Activated CD4-positive, alpha-beta T cell treated with anti-CD3 and anti-CD28 coated beads, Interleukin-2, amount 10 ng/mL, durations not matched to agents 7 days and 5 days (primary cell): ENCODE data around the gene NANP. TPM values are rescaled to one million over a fixed set of nuclear protein-coding genes. Genes with fewer than 3 reads are reported as not detected.

Source experiments
- CTCF ChIA-PET: fragments of 350-600 bp; sonication (Branson Sonifier 250); formaldehyde crosslinking; loops from one replicate; lab custom pipeline; 2021; ENCODE audit warnings: antibody characterized with exemption; lab: Charles Lee
- POLR2A ChIA-PET: fragments of 350-600 bp; sonication (Branson Sonifier 250); formaldehyde crosslinking; loops from one replicate; lab custom pipeline; 2021; ENCODE audit warnings: antibody characterized with exemption; lab: Charles Lee
- DNase-seq: peaks from one replicate; pipeline ENCODE4 v3.0.0-alpha.2; 2020
- H3K27ac Mint-ChIP-seq: one replicate; pipeline ENCODE4 v1.8.0; 2021; ENCODE audit warnings: mild to moderate bottlenecking, moderate library complexity, mixed read lengths
- H3K27me3 Mint-ChIP-seq: one replicate; pipeline ENCODE4 v1.8.0; 2021; ENCODE audit warnings: mixed read lengths
- H3K36me3 Mint-ChIP-seq: one replicate; pipeline ENCODE4 v1.8.0; 2021; ENCODE audit warnings: low read depth, mixed read lengths
- H3K4me1 Mint-ChIP-seq: one replicate; pipeline ENCODE4 v1.8.0; 2021; ENCODE audit warnings: mixed read lengths
- H3K4me3 Mint-ChIP-seq: one replicate; pipeline ENCODE4 v1.8.0; 2021; ENCODE audit warnings: mild to moderate bottlenecking, moderate library complexity, mixed read lengths
- H3K9me3 Mint-ChIP-seq: one replicate; pipeline ENCODE4 v1.8.0; 2021; ENCODE audit warnings: mixed read lengths
- total RNA-seq, 2 experiments: library from RNA; stranded (reverse); gene quantifications; one replicate each; pipeline ENCODE4 v1.2.3, GENCODE V29; 2021

Gene NANP
- total RNA-seq, 2 experiments from 2014 or later = 4.7 to 5.8 TPM

GRCh38 chr20:25576783-25577530, 46.9 kb downstream of the NANP start:
- POLR2A ChIA-PET = no interaction called here
- H3K4me3 Mint-ChIP-seq = no peak overlapping the region
- CTCF ChIA-PET = interaction anchor here (0.9 kb wide), 1 partner anchor 30 kb away, joined by 3 read pairs; no protein-coding TSS in a partner anchor
- H3K9me3 Mint-ChIP-seq = no peaks in the 10 kb centered on the region
- H3K27me3 Mint-ChIP-seq = no peaks in the 10 kb centered on the region
- H3K36me3 Mint-ChIP-seq = no peaks in the 10 kb centered on the region
- H3K27ac Mint-ChIP-seq = no peak overlapping the region
- no peaks in the 10 kb centered on the region for H3K4me1 Mint-ChIP-seq
- DNase-seq = no peak

DNA sequence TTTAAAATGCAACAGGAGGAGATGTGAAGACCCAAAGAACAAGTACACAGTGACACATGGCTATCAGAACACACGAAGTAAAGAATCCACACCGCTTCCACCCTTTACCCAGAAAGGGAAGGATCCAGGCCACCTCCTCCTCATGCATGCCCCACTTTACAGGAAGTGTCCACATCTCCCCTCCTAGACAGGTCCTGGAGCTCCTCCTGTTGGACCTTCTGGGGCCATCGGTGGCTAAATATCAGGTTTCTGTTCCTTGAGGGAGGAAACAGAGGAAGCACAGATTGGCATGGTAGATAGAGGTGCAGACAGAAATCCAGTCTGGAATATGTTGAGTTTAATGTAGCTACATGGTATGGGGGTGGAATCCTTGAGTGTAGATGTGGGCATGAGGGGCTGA, 49.4 kb downstream of the NANP start:
- DNase-seq = no peak
- H3K27me3 Mint-ChIP-seq = no peaks in the 10 kb centered on the region
- H3K9me3 Mint-ChIP-seq = no peaks in the 10 kb centered on the region
- ChIA-PET POLR2A (no interaction called here), CTCF (interaction anchor here (0.6 to 1.1 kb wide), 2 partner anchors 15 to 40 kb away, joined by 3 read pairs; no protein-coding TSS in a partner anchor)
- H3K27ac Mint-ChIP-seq = no peak overlapping the region
- no peaks in the 10 kb centered on the region for H3K4me1 Mint-ChIP-seq
- no peak overlapping the region for H3K4me3 Mint-ChIP-seq
- H3K36me3 Mint-ChIP-seq = no peaks in the 10 kb centered on the region

DNA sequence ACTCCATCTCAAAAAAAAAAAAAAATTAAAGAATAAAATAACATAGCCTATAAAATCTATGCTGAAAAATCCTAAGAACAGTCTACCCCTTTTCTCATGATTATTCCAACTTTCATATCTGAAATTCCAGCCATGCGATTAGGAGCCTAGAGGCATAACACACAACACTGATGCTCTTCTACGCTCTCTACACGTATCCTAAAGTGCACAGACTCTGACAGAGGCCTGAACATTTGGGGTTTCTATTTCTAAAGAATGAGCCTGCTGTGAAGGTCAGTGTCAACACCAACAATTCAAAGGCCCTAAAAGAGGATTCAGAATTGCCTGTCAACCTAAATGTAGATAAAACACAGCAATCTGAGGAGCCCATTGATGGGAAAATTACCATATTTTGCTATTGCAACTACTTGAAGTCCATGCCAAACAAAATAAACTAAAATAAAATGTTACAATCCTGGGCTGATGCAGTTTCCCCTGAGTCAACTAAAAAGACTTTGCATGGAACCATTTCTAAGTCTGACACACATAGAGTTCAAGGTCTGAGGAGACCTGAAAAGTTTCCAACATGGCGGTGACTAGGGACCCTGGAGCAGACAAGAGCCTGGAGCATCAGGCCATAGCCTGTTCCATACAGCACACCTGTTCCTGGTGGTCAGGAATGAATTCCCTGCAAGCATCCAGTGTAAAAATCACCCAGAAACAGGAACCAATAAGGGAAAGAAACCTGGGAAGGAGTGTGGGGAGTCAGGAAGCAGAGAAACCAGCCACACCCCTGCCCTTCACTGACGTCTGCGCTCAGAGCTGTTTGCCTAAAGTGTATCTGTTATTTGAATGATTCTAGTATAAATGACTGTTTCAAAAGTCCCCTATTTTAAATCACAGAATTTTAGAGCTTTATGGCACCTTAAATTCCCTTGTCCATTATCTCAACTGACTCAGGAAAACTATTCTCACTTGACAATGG, 50.2 kb downstream of the NANP start:
- H3K36me3 Mint-ChIP-seq = no peaks in the 10 kb centered on the region
- POLR2A ChIA-PET = no interaction called here
- H3K27me3 Mint-ChIP-seq = no peaks in the 10 kb centered on the region
- no peak overlapping the region for H3K27ac Mint-ChIP-seq
- CTCF ChIA-PET = interaction anchor here (0.6 to 1.1 kb wide), 3 partner anchors 16 to 594 kb away, joined by 3 read pairs; no protein-coding TSS in a partner anchor
- no peaks in the 10 kb centered on the region for H3K9me3 Mint-ChIP-seq
- no peak overlapping the region for H3K4me3 Mint-ChIP-seq
- H3K4me1 Mint-ChIP-seq = no peaks in the 10 kb centered on the region
- DNase-seq = no peak

DNA sequence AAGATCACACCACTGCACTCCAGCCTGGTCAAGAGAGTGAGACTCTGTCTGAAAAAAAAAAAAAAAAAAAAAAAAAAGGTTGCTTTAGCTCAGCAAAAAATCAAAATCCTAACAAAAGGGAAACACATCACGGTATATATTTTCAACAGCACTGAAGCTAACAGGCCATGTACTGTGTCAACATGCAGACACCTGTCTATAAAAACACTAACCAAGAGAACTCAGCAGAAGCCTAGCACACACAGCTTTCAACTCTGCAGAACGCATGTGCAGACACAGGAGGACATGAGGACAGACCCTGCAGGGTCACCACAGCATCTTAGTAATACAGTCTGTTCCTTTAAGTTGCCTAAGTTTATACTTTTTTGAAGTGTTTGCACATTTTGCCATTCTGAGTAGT, 52.0 kb downstream of the NANP start:
- Mint-ChIP-seq H3K4me3 (no peak overlapping the region), H3K4me1 (peaks cover 4% of the 10 kb centered on the region), H3K36me3 (no peaks in the 10 kb centered on the region), H3K27me3 (no peaks in the 10 kb centered on the region), H3K9me3 (no peaks in the 10 kb centered on the region), H3K27ac (no peak overlapping the region)
- ChIA-PET CTCF (no interaction called here), POLR2A (no interaction called here)
- DNase-seq = no peak

GRCh38 chr20:25571240-25571639, 52.6 kb downstream of the NANP start:
- Mint-ChIP-seq H3K27ac (no peak overlapping the region), H3K4me1 (peaks cover 7% of the 10 kb centered on the region), H3K4me3 (no peak overlapping the region), H3K9me3 (no peaks in the 10 kb centered on the region), H3K36me3 (no peaks in the 10 kb centered on the region), H3K27me3 (no peaks in the 10 kb centered on the region)
- ChIA-PET CTCF (no interaction called here), POLR2A (no interaction called here)
- DNase-seq = no peak

GRCh38 chr20:25570148-25570530, 53.7 kb downstream of the NANP start:
- no peak for DNase-seq
- peaks cover 3% of the 10 kb centered on the region for H3K36me3 Mint-ChIP-seq
- ChIA-PET CTCF (no interaction called here), POLR2A (no interaction called here)
- peaks cover 7% of the 10 kb centered on the region for H3K4me1 Mint-ChIP-seq
- H3K27ac Mint-ChIP-seq = no peak overlapping the region
- H3K27me3 Mint-ChIP-seq = no peaks in the 10 kb centered on the region
- H3K4me3 Mint-ChIP-seq = no peak overlapping the region
- no peaks in the 10 kb centered on the region for H3K9me3 Mint-ChIP-seq

GRCh38 chr20:25567286-25567685, 56.5 kb downstream of the NANP start:
- no peak overlapping the region for H3K4me3 Mint-ChIP-seq
- ChIA-PET POLR2A (no interaction called here), CTCF (no interaction called here)
- H3K4me1 Mint-ChIP-seq = peaks cover 7% of the 10 kb centered on the region
- no peak for DNase-seq
- peaks cover 6% of the 10 kb centered on the region for H3K36me3 Mint-ChIP-seq
- H3K9me3 Mint-ChIP-seq = peaks cover 5% of the 10 kb centered on the region
- no peak overlapping the region for H3K27ac Mint-ChIP-seq
- no peaks in the 10 kb centered on the region for H3K27me3 Mint-ChIP-seq

GRCh38 chr20:25566821-25567220, 57.0 kb downstream of the NANP start:
- ChIA-PET POLR2A (no interaction called here), CTCF (no interaction called here)
- Mint-ChIP-seq H3K4me1 (peaks cover 7% of the 10 kb centered on the region), H3K9me3 (peaks cover 5% of the 10 kb centered on the region), H3K36me3 (peaks cover 6% of the 10 kb centered on the region), H3K4me3 (no peak overlapping the region), H3K27ac (no peak overlapping the region), H3K27me3 (no peaks in the 10 kb centered on the region)
- DNase-seq = no peak

- H3K9me3 Mint-ChIP-seq = peaks cover 5% of the 10 kb centered on the region
- H3K27me3 Mint-ChIP-seq = no peaks in the 10 kb centered on the region
- CTCF ChIA-PET = no interaction called here
- H3K27ac Mint-ChIP-seq = no peak overlapping the region
- POLR2A ChIA-PET = no interaction called here
- peaks cover 6% of the 10 kb centered on the region for H3K36me3 Mint-ChIP-seq
- no peak for DNase-seq
- no peak overlapping the region for H3K4me3 Mint-ChIP-seq
- H3K4me1 Mint-ChIP-seq = peaks cover 7% of the 10 kb centered on the region
These were observed 58.1 kb downstream of the NANP start for GRCh38 chr20:25565578-25566157.

GRCh38 chr20:25563876-25564275, 59.9 kb downstream of the NANP start:
- CTCF ChIA-PET = no interaction called here
- DNase-seq = no peak
- Mint-ChIP-seq H3K9me3 (peaks cover 5% of the 10 kb centered on the region), H3K4me1 (peaks cover 7% of the 10 kb centered on the region), H3K27me3 (no peaks in the 10 kb centered on the region), H3K4me3 (no peak overlapping the region), H3K27ac (no peak overlapping the region), H3K36me3 (peaks cover 6% of the 10 kb centered on the region)
- POLR2A ChIA-PET = no interaction called here

DNA sequence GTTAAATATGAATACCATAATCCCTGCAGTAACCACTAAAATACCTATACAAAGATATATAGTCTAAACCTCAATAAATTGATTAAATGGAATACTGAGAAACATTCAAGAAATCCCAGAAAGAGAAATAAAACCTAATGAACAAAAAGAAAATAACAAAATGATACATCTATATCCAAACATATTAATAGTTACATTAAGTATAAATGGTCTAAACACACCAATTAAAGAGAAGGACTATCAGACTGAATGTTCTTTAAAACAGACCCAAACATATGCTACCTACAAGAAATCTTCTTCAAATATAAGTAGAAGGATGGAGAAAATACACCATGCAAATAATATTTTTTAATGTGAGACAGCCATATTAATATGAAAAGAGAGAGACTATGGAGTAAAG, 60.5 kb downstream of the NANP start:
- Mint-ChIP-seq H3K4me3 (no peak overlapping the region), H3K27me3 (no peaks in the 10 kb centered on the region), H3K27ac (no peak overlapping the region), H3K36me3 (peaks cover 6% of the 10 kb centered on the region), H3K4me1 (peaks cover 7% of the 10 kb centered on the region), H3K9me3 (peaks cover 5% of the 10 kb centered on the region)
- ChIA-PET POLR2A (no interaction called here), CTCF (no interaction called here)
- no peak for DNase-seq
